Ascending aorta (tissue), 2 donors: Measurements from ENCODE around the gene ARPC5L. TPM values are rescaled to one million over a fixed set of nuclear protein-coding genes. Genes with fewer than 3 reads are reported as not detected.

Source experiments
- DNase-seq, 2 donors: peaks; one replicate each; pipeline ENCODE4 v3.0.0-alpha.2; 2019; ENCODE audit warnings: low spot score in 2 of 2
- H3K27ac ChIP-seq, 2 donors: fragments of 200-600 bp; sonication (generic); one replicate each; pipeline ENCODE4 v1.5.1; 2016 to 2017; ENCODE audit warnings: mild to moderate bottlenecking in 1 of 2
- H3K27me3 ChIP-seq: fragments of 200-600 bp; sonication (generic); one replicate; pipeline ENCODE4 v1.5.1; 2017
- H3K36me3 ChIP-seq, 2 donors: fragments of 200-600 bp; sonication (generic); one replicate each; pipeline ENCODE4 v1.5.1; 2016
- H3K4me1 ChIP-seq, 2 donors: fragments of 200-600 bp; sonication (generic); one replicate each; pipeline ENCODE4 v1.5.1; 2016 to 2017; ENCODE audit warnings: mild to moderate bottlenecking in 1 of 2
- H3K4me3 ChIP-seq, 2 donors: fragments of 200-600 bp; sonication (generic); one replicate each; pipeline ENCODE4 v1.5.1; 2016 to 2017; ENCODE audit warnings: mild to moderate bottlenecking in 1 of 2
- H3K9me3 ChIP-seq, 2 donors: fragments of 200-600 bp; sonication (generic); one replicate each; pipeline ENCODE4 v1.5.1; 2016
- CTCF ChIP-seq, 3 experiments: fragments of 200-600 bp in 2 of 3; fragments of 450-650 bp in 1 of 3; sonication (generic) in 2 of 3; IDR thresholded peaks; one replicate each; pipeline ENCODE4 v1.5.1; 2016 to 2019; ENCODE audit warnings: antibody characterized with exemption in 3 of 3, mild to moderate bottlenecking in 1 of 3, moderate library complexity in 1 of 3
- intact Hi-C: fragments of 100-400 bp; cut with DNase I; formaldehyde crosslinking; loops from one replicate; pipeline ENCODE4 v1.15.1; 2023
- total RNA-seq: library from RNA; depleted of rRNA; stranded (reverse); fragments of >200 nt; gene quantifications from one replicate; pipeline ENCODE4 v1.1.0, GENCODE V29; 2016

Gene ARPC5L
- total RNA-seq, 1 donor from 2014 or later = 12.0 TPM

DNA sequence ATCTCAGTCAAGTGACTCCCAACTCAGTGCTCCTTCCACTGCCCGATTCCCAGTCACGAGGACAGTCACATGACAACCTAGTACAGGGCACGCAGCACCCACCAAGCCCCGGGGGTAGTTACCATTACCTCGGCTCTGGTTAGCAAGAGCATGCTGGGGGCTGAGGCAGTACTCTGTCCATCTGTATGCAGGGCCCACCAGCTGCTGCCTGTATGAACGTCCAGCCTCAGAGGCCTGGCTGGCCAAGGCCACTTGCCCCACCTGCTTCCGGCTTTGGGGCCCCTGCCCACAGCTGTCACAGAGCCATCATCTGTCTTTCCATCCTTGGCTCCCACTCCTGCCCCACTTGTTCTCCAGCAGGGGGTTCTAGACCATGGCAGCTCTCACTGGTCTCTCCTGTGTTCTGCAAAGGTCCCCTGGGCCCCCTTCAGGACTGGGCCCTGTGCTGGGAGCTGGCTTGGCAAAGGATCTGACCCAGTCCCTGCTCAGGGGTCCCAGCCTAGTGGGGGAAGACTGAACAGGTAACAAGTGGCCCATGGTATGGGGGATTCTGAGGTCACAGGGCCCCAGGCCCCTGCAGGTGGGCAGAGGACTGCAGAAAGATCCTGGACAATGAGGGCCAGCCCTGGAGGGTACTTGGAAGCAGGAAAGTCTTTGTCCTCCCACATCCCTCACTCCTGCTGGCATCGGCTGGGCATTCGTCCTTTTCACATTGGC lies 3.4 kb upstream of the ARPC5L start:
- Histone ChIP-seq H3K27ac (no peak overlapping the region), H3K9me3 (no peaks in the 10 kb centered on the region), H3K4me1 (peaks cover 8 to 13% of the 10 kb centered on the region in 2 donors), H3K4me3 (no peak overlapping the region), H3K27me3 (no peaks in the 10 kb centered on the region), H3K36me3 (peaks cover 32 to 41% of the 10 kb centered on the region in 2 donors)
- intact Hi-C loops = loop anchor here (10.0 kb wide), 1 partner anchor 204 kb away; no protein-coding TSS in a partner anchor
- DNase-seq = no peak
- no peak for TF ChIP-seq CTCF (IDR thresholded peaks at IDR 0.05)

DNA sequence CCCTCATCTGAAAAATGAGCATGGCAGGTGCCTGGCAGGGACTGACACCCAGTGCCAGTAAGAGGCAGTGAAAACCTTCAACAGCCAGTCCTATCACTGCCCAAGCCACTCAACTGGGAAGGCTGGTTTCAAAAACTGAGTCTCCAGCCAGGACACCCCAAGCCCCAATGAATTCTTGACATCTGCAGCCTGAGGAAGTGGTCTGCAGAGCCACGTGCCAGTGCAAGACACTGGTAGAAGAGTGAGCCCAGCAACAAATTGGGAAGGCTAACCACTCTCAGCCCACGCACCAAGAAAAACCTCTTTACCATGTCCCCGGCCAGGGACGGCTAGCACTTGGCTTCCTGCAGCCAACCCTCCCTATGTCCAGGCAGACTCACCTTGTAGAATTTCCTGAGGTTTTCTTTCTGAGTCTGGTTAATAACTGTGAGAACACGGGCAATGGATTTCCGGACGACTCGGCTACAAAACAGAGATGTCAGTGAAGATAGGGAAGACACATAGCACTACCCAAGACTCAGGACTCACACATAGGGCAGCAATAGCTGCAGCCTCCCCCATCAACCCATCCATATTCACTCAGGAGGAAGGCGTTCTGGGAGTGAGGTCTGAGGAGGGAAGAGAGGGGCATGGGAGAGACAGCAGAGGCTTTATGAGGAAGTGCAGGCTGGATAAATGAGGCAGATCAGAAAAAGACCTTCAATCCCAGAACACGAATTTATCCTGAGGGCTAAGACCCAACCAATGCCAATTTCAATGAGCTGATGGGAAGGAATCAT lies 1.9 kb upstream of the ARPC5L start:
- intact Hi-C loops = loop anchor here (5.0 to 10.0 kb wide), 5 partner anchors 205 to 443 kb away; partner anchors contain the start of genes GAPVD1, HSPA5, PSMB7 and SCAI

GRCh38 chr9:124860582-124861341 lies 1.2 kb upstream of the ARPC5L start:
- Histone ChIP-seq H3K27me3 (no peaks in the 10 kb centered on the region), H3K27ac (peak overlapping the region; percentile 90 to 97), H3K4me1 (peaks cover 8 to 13% of the 10 kb centered on the region in 2 donors), H3K9me3 (no peaks in the 10 kb centered on the region), H3K36me3 (peaks cover 32 to 41% of the 10 kb centered on the region in 2 donors), H3K4me3 (peak overlapping the region; percentile 88 to 98)
- DNase-seq = no peak
- TF ChIP-seq CTCF (IDR thresholded peaks at IDR 0.05) = no peak
- intact Hi-C loops = loop anchor here (1.0 to 10.0 kb wide), 7 partner anchors 7 to 443 kb away; partner anchors contain the start of genes GAPVD1, HSPA5, NR6A1 and PSMB7

More for the DNA sequence above, 1.9 kb upstream of the ARPC5L start:
- H3K4me3 ChIP-seq = peak overlapping the region; percentile 88 to 98
- peaks cover 32 to 41% of the 10 kb centered on the region in 2 donors for H3K36me3 ChIP-seq
- H3K27me3 ChIP-seq = no peaks in the 10 kb centered on the region
- no peak for DNase-seq
- H3K4me1 ChIP-seq = peaks cover 8 to 13% of the 10 kb centered on the region in 2 donors
- no peak for TF ChIP-seq CTCF (IDR thresholded peaks at IDR 0.05)
- no peak overlapping the region for H3K27ac ChIP-seq
- H3K9me3 ChIP-seq = no peaks in the 10 kb centered on the region

DNA sequence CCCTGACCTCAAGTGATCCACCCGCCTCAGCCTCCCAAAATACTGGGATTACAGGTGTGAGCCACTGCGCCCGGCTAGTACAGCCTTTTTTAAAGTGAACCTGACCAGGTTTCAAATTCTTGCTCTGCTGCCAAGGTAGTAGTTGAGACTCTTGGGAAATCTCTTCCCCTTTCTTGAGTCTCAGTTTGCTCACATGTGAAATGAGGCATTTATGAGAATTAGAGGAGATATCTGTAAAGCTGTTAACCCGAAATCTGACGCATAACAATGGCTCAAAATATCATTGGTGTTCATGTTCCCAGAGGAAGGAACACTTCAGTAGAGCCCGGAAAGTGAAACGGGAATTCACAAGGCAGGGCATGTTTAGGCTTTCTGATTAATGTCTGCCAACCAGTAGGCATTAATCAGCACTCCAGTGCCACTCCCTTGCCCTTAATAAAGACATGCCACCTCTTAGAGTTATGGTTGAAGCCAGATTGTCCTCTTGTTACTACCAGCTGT lies 1.5 kb downstream of the ARPC5L start:
- DNase-seq = no peak
- Histone ChIP-seq H3K4me1 (peaks cover 8 to 16% of the 10 kb centered on the region in 2 donors), H3K27me3 (no peaks in the 10 kb centered on the region), H3K27ac (peak overlapping the region in 1 of 2 donors; percentile 97), H3K9me3 (no peaks in the 10 kb centered on the region), H3K36me3 (peaks cover 19 to 23% of the 10 kb centered on the region in 2 donors), H3K4me3 (no peak overlapping the region)
- intact Hi-C loops = loop anchor here (5.0 to 10.0 kb wide), 4 partner anchors 281 to 446 kb away; partner anchors contain the start of genes GAPVD1, HSPA5, PSMB7 and SCAI
- no peak for TF ChIP-seq CTCF (IDR thresholded peaks at IDR 0.05)
